ENCODE results near the gene WDR76.

DNA sequence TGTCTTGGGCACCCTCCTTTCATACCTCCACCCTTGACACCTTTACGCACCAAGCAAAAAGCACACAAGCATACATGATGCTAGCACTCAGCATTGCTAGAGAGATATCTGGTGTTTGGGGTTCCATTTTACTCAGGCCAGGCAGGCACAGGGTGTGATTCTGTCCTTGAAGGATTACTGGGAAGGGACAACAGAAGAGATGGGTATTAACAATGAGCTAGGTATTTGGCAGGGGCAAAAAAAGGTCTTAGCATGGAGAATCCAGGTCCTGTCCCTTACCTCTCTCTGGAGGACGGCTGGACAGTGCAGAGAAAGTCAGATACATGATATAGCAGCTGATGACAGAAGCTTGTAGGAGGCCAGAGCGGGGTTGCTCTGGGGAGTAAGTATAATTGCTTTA is 30.2 kb upstream of the WDR76 start:
- TF ChIP-seq CTCF (IDR thresholded peaks at IDR 0.05 in 8 of 11, conservative IDR thresholded peaks at IDR 0.05 in 3 of 11), result no peak
- no peak for TF ChIP-seq POLR2AphosphoS5 (IDR thresholded peaks at IDR 0.05)
- no peak for TF ChIP-seq POLR2A (IDR thresholded peaks at IDR 0.05)

All from spleen (tissue), 7 donors.